GM18870 (cell line): ENCODE data around the gene TCEAL4.
"Not testable (repeated sequence)": the region's sequence is repeated elsewhere in the genome, so short reads cannot be mapped to it uniquely, and the experiment has no call there.

Experiments
- ATAC-seq: cut with Tn5 transposase; IDR thresholded peaks from one replicate; pipeline ENCODE4 v1.9.1; 2021; ENCODE audit warnings: moderate library complexity; ENCODE audit not compliant: unreplicated experiment

The TCEAL4 gene

DNA sequence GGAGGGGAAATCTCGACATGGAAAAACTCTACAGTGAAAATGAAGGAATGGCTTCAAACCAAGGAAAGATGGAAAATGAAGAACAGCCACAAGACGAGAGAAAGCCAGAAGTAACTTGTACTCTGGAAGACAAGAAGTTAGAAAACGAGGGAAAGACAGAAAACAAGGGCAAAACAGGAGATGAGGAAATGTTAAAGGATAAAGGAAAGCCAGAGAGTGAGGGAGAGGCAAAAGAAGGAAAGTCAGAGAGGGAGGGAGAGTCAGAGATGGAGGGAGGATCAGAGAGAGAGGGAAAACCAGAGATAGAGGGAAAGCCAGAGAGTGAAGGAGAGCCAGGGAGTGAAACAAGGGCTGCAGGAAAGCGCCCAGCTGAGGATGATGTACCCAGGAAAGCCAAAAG lies 1.3 kb downstream of the TCEAL4 start:
- no peak for ATAC-seq

- not testable (repeated sequence) for ATAC-seq
These were observed 7.0 kb downstream of the TCEAL4 start for GRCh38 chrX:103592295-103592694.

- ATAC-seq: not testable (repeated sequence)
These were observed 9.9 kb downstream of the TCEAL4 start for GRCh38 chrX:103595202-103595601.

GRCh38 chrX:103607364-103608305 lies 22.3 kb downstream of the TCEAL4 start, which contains the start of gene TCEAL3:
TSS of gene TCEAL3 (plus strand) at chrX:103607963. CDS start at chrX:103609065, 1,102 bp downstream.
- ATAC-seq: peak; percentile 45

DNA sequence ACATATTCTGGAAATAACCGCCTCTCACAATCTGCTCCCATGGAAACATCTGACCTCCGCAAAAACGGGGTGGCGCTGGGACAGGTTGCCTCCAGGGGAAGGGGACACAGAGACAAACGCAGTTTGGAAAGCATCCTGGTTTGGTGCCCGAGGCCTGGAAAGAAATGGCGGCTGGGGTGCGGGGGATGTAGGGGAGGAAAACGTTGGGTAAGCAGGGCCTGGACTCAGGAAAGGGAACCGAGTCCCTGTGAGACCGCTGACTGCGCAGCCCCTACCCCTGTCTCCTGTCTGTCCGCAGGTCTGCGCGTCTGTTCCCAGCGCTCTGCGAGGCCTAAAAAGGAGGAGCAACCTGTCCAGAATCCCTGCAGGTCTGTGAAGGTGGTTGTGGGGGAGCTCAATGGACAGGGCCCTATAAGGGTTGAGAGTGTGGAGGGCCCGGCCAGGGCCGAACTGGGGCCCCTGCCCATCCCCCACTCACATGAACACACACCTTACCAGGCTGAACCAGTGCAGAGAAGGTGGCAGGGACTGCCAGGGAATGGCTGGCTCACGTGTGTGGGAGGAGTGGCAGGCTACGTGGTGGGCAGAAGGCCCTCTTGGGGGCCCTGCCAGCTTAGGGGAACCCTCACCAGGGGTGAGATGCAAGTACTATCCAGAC lies 23.1 kb downstream of the TCEAL4 start:
- no peak for ATAC-seq

GRCh38 chrX:103610282-103610681 lies 25.0 kb downstream of the TCEAL4 start:
- ATAC-seq: no peak

GRCh38 chrX:103613362-103613890 lies 28.1 kb downstream of the TCEAL4 start:
- no peak for ATAC-seq

DNA sequence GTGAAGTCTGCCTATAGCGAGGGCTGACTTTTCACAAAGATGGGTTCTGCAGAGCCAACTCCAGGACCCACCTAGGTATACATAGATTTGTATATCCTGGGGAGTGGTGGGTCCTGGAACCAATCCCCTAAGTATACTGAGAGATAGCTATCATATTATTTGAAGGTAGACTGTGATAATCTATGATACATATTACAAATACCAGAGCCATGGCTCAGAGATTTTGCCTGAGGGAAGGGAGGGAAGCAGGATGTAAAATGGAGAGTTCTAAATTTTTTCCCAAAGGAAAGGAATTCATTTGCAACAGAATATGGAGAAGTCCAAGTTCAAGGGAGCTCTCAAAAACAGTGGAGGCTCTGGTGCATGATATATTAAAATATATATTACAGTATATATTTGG lies 29.7 kb downstream of the TCEAL4 start:
- no peak for ATAC-seq

- no peak for ATAC-seq
These were observed 30.6 kb downstream of the TCEAL4 start for GRCh38 chrX:103615781-103616371.

GRCh38 chrX:103616676-103617186 lies 31.4 kb downstream of the TCEAL4 start:
- ATAC-seq: no peak

DNA sequence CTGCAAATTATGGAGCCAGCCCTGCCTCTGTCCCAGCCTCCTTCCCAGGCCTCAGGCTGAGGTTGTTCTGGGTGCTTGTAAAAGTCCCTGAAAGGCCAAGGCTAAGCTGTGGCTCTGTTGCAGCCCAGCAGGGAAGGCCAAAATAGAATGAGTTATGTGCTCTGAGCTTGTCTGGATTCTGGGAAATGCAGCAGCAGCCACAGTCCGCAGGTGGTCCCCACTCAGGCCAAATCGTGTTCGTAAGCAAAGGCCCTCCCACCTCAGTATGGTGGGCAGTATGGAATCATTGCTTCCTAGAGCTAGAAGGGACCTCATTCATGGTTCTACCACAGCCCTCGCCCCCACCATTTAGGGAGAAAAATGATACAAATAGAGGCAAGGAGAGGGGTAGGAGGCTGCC lies 38.8 kb downstream of the TCEAL4 start:
- no peak for ATAC-seq

DNA sequence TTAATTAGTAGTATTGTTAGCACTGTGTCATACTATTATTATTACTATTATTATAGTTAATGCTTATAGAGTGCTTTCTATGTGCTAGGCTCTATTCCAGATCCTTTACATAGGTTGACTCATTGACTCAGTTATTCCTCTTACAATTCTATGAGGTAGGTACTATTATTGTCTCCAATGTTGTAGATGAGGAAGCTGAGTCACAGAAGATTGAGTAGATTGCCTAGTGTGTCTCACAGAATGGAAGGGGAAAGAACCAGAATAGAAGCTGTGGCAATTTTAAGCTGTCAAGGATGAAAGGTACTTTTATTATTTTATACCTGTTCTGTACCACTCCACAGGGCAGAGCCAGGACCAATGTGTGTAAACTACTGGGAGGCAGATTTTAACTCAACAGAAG lies 41.5 kb downstream of the TCEAL4 start:
- no peak for ATAC-seq

- peak; percentile 50 for ATAC-seq
These were observed 43.3 kb downstream of the TCEAL4 start, which contains the start of gene TCEAL1 for GRCh38 chrX:103628386-103629317. TSS of gene TCEAL1 (plus strand) at chrX:103628975. CDS start at chrX:103629917, 942 bp downstream.

DNA sequence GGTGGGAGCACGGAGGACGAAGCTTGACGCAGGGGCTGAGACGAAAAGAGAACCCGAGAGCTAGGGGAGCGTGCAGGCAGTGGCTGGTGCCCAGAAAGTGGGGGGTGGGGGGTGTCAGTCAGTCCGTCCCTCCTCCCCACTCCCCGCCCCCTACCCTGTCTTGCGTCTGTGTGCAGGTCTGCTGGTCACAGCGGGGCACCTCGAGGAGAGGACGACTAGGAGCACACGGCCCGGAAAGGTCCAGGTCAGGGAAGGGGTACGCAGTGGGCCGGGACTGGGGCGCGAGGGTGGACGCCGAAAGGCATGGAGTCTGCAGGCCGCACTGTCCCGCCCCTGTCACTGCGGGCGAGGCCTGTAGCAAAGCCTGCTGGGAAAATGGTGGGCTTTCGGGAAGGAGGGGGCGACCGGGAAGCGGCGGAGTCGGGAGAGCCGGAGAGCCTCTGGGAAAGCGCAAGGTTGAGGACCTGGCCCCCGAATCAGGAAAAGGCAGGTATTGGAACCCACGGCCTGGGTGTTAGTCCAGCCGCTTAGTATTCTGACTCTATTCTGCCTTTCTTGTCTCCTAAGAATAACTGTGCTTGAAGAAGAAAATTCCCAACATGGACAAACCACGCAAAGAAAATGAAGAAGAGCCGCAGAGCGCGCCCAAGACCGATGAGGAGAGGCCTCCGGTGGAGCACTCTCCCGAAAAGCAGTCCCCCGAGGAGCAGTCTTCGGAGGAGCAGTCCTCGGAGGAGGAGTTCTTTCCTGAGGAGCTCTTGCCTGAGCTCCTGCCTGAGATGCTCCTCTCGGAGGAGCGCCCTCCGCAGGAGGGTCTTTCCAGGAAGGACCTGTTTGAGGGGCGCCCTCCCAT lies 44.2 kb downstream of the TCEAL4 start:
- no peak for ATAC-seq

DNA sequence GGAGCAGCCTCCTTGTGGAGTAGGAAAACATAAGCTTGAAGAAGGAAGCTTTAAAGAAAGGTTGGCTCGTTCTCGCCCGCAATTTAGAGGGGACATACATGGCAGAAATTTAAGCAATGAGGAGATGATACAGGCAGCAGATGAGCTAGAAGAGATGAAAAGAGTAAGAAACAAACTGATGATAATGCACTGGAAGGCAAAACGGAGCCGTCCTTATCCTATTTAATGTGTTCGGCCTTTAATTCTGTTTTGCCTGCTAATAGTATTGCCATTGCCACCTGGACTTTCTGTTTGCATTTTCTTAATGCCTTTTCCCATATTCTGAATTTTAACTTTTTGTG lies 44.8 kb downstream of the TCEAL4 start:
- ATAC-seq: no peak

- ATAC-seq: no peak
These were observed 45.8 kb downstream of the TCEAL4 start for GRCh38 chrX:103631145-103631544.

DNA sequence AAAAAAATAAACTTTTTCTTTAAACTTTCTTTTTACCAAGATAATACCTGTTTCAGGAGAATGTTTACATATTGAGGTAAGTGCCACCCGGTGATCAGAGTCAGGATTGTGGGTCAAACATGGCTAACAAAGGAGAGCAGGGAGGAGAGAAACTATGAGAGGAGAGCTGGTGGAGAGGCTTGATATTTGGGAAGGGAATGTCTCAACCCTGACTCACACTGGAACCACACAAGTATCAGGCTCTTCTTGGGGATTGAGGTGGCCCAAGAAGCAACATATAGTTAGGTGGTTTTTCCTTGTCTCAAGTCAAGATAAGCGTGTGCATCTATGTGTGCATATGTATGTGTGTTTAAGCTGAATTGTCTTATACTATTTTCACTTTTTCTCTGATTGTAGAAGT lies 50.1 kb downstream of the TCEAL4 start:
- no peak for ATAC-seq
